ENCODE data around the gene ROR2.
A peak's percentile ranks its signal among the peaks of the same experiment; 100 is the strongest.

The ROR2 gene

GRCh38 chr9:91948597-91949391 is 1.2 kb downstream of the ROR2 start:
- DNase-seq = peak; percentile 37
- ATAC-seq = peak; percentile 44

- no peak for ATAC-seq
- no peak for DNase-seq
Observed at GRCh38 chr9:91948101-91948596, 1.9 kb downstream of the ROR2 start.

- DNase-seq (no peak), ATAC-seq (no peak)
Observed at GRCh38 chr9:91946653-91947488, 3.2 kb downstream of the ROR2 start.

GRCh38 chr9:91946196-91946595 is 3.8 kb downstream of the ROR2 start:
- DNase-seq = no peak
- ATAC-seq = no peak

- DNase-seq = no peak
- no peak for ATAC-seq
Observed at GRCh38 chr9:91945277-91946085, 4.5 kb downstream of the ROR2 start.

GRCh38 chr9:91944711-91945110 is 5.3 kb downstream of the ROR2 start:
- DNase-seq (no peak), ATAC-seq (no peak)

- no peak for DNase-seq
- no peak for ATAC-seq
Observed at GRCh38 chr9:91943478-91944470, 6.3 kb downstream of the ROR2 start.

GRCh38 chr9:91942201-91942600 is 7.8 kb downstream of the ROR2 start:
- DNase-seq (no peak), ATAC-seq (no peak)

GRCh38 chr9:91939978-91940377 is 10.1 kb downstream of the ROR2 start:
- DNase-seq = no peak

GRCh38 chr9:91937727-91938126 is 12.3 kb downstream of the ROR2 start:
- ATAC-seq (no peak), DNase-seq (no peak)

More at GRCh38 chr9:91939978-91940377, 10.1 kb downstream of the ROR2 start:
- no peak for ATAC-seq

- ATAC-seq (no peak), DNase-seq (no peak)
Observed at GRCh38 chr9:91937056-91937455, 13.0 kb downstream of the ROR2 start.

- ATAC-seq (no peak), DNase-seq (no peak)
Observed at GRCh38 chr9:91935805-91936514, 14.1 kb downstream of the ROR2 start.

GRCh38 chr9:91935066-91935749 is 14.8 kb downstream of the ROR2 start:
- DNase-seq (no peak), ATAC-seq (no peak)

GRCh38 chr9:91934654-91935053 is 15.4 kb downstream of the ROR2 start:
- DNase-seq (no peak), ATAC-seq (no peak)

GRCh38 chr9:91933556-91934352 is 16.3 kb downstream of the ROR2 start:
- DNase-seq (no peak), ATAC-seq (no peak)

GRCh38 chr9:91930475-91930874 is 19.6 kb downstream of the ROR2 start:
- DNase-seq = no peak
- ATAC-seq = no peak

- ATAC-seq (no peak), DNase-seq (no peak)
Observed at GRCh38 chr9:91929331-91929730, 20.7 kb downstream of the ROR2 start.

GRCh38 chr9:91927922-91928510 is 22.0 kb downstream of the ROR2 start:
- no peak for DNase-seq
- no peak for ATAC-seq

GRCh38 chr9:91924090-91924489 is 25.9 kb downstream of the ROR2 start:
- no peak for DNase-seq
- no peak for ATAC-seq

All from stimulated activated naive CD8-positive, alpha-beta T cell treated with anti-CD3 and anti-CD28 coated beads, Interleukin-15, Interleukin-2, amounts not matched to agents 100 U/mL and 50 U/mL, for 24 hours (primary cell).